ENCODE data around the gene CEACAM5.

CEACAM5 gene

GRCh38 chr19:41696402-41697197 lies 11.8 kb upstream of the CEACAM5 start:
- H3F3A ChIP-seq (ENCODE audit: insufficient read depth, low read length): no peaks in the 10 kb centered on the region
- no peak overlapping the region for H3K4me3 ChIP-seq (ENCODE audit: low read depth, low read length, poor library complexity, severe bottlenecking)
- no peak overlapping the region for H3K27ac ChIP-seq (ENCODE audit: low read depth, low read length, poor library complexity, severe bottlenecking)
- H3K4me2 ChIP-seq (ENCODE audit: low read length): no peak overlapping the region
- H3K27me3 ChIP-seq (ENCODE audit: insufficient read depth, low read length): no peaks in the 10 kb centered on the region
- TF ChIP-seq CTCF (IDR thresholded peaks at IDR 0.05; ENCODE audit: low read length) (no peak), EZH2 (IDR thresholded peaks at IDR 0.05; ENCODE audit: borderline replicate concordance, low read length) (no peak)
- no peaks in the 10 kb centered on the region for H3K36me3 ChIP-seq (ENCODE audit: insufficient read depth, low read length)
- H3K79me2 ChIP-seq (ENCODE audit: insufficient read depth, low read length): no peaks in the 10 kb centered on the region
- H2AFZ ChIP-seq (ENCODE audit: low read length): no peak overlapping the region
- H3K9me3 ChIP-seq (ENCODE audit: low read length): no peaks in the 10 kb centered on the region
- no peaks in the 10 kb centered on the region for H4K20me1 ChIP-seq (ENCODE audit: insufficient read depth, low read length)
- no peak overlapping the region for H3K9ac ChIP-seq (ENCODE audit: low read length)
- no peaks in the 10 kb centered on the region for H3K9me2 ChIP-seq (ENCODE audit: low read depth, low read length)
- H3K4me1 ChIP-seq (ENCODE audit: insufficient read depth, low read length, severe bottlenecking): no peaks in the 10 kb centered on the region

DNA sequence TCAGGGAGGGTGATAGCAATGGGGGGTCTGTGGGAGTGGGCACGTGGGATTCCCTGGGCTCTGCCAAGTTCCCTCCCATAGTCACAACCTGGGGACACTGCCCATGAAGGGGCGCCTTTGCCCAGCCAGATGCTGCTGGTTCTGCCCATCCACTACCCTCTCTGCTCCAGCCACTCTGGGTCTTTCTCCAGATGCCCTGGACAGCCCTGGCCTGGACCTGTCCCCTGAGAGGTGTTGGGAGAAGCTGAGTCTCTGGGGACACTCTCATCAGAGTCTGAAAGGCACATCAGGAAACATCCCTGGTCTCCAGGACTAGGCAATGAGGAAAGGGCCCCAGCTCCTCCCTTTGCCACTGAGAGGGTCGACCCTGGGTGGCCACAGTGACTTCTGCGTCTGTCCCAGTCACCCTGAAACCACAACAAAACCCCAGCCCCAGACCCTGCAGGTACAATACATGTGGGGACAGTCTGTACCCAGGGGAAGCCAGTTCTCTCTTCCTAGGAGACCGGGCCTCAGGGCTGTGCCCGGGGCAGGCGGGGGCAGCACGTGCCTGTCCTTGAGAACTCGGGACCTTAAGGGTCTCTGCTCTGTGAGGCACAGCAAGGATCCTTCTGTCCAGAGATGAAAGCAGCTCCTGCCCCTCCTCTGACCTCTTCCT lies 11.1 kb upstream of the CEACAM5 start:
- H3K4me2 ChIP-seq (ENCODE audit: low read length): no peak overlapping the region
- TF ChIP-seq CTCF (IDR thresholded peaks at IDR 0.05; ENCODE audit: low read length) (no peak), EZH2 (IDR thresholded peaks at IDR 0.05; ENCODE audit: borderline replicate concordance, low read length) (no peak)
- H3K36me3 ChIP-seq (ENCODE audit: insufficient read depth, low read length): no peaks in the 10 kb centered on the region
- no peaks in the 10 kb centered on the region for H3K4me1 ChIP-seq (ENCODE audit: insufficient read depth, low read length, severe bottlenecking)
- H4K20me1 ChIP-seq (ENCODE audit: insufficient read depth, low read length): no peaks in the 10 kb centered on the region
- no peak overlapping the region for H3K27ac ChIP-seq (ENCODE audit: low read depth, low read length, poor library complexity, severe bottlenecking)
- no peaks in the 10 kb centered on the region for H3K27me3 ChIP-seq (ENCODE audit: insufficient read depth, low read length)
- no peak overlapping the region for H3K9ac ChIP-seq (ENCODE audit: low read length)
- no peak overlapping the region for H3K4me3 ChIP-seq (ENCODE audit: low read depth, low read length, poor library complexity, severe bottlenecking)
- H2AFZ ChIP-seq (ENCODE audit: low read length): no peak overlapping the region
- no peaks in the 10 kb centered on the region for H3K9me2 ChIP-seq (ENCODE audit: low read depth, low read length)
- no peaks in the 10 kb centered on the region for H3K9me3 ChIP-seq (ENCODE audit: low read length)
- H3F3A ChIP-seq (ENCODE audit: insufficient read depth, low read length): no peaks in the 10 kb centered on the region
- no peaks in the 10 kb centered on the region for H3K79me2 ChIP-seq (ENCODE audit: insufficient read depth, low read length)

DNA sequence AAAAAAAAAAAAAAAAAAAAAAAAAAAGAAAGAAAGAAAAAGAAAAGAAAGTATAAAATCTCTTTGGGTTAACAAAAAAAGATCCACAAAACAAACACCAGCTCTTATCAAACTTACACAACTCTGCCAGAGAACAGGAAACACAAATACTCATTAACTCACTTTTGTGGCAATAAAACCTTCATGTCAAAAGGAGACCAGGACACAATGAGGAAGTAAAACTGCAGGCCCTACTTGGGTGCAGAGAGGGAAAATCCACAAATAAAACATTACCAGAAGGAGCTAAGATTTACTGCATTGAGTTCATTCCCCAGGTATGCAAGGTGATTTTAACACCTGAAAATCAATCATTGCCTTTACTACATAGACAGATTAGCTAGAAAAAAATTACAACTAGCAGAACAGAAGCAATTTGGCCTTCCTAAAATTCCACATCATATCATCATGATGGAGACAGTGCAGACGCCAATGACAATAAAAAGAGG lies 9.6 kb upstream of the CEACAM5 start:
- H3K36me3 ChIP-seq (ENCODE audit: insufficient read depth, low read length): no peaks in the 10 kb centered on the region
- TF ChIP-seq CTCF (IDR thresholded peaks at IDR 0.05; ENCODE audit: low read length) (no peak), EZH2 (IDR thresholded peaks at IDR 0.05; ENCODE audit: borderline replicate concordance, low read length) (no peak)
- H3K27ac ChIP-seq (ENCODE audit: low read depth, low read length, poor library complexity, severe bottlenecking): no peak overlapping the region
- no peaks in the 10 kb centered on the region for H3K27me3 ChIP-seq (ENCODE audit: insufficient read depth, low read length)
- no peaks in the 10 kb centered on the region for H3K9me2 ChIP-seq (ENCODE audit: low read depth, low read length)
- no peak overlapping the region for H3K4me3 ChIP-seq (ENCODE audit: low read depth, low read length, poor library complexity, severe bottlenecking)
- H3K79me2 ChIP-seq (ENCODE audit: insufficient read depth, low read length): no peaks in the 10 kb centered on the region
- H3F3A ChIP-seq (ENCODE audit: insufficient read depth, low read length): no peaks in the 10 kb centered on the region
- no peaks in the 10 kb centered on the region for H4K20me1 ChIP-seq (ENCODE audit: insufficient read depth, low read length)
- H2AFZ ChIP-seq (ENCODE audit: low read length): no peak overlapping the region
- no peak overlapping the region for H3K4me2 ChIP-seq (ENCODE audit: low read length)
- H3K9ac ChIP-seq (ENCODE audit: low read length): no peak overlapping the region
- no peaks in the 10 kb centered on the region for H3K4me1 ChIP-seq (ENCODE audit: insufficient read depth, low read length, severe bottlenecking)
- H3K9me3 ChIP-seq (ENCODE audit: low read length): no peaks in the 10 kb centered on the region
